Renal pelvis (tissue), 4 donors: Measurements from ENCODE around the gene TMEM109. TPM values are rescaled to one million over a fixed set of nuclear protein-coding genes. Genes with fewer than 3 reads are reported as not detected.
"Not testable (repeated sequence)": the region's sequence is repeated elsewhere in the genome, so short reads cannot be mapped to it uniquely, and the experiment has no call there.

Experiments used
- DNase-seq: peaks from one replicate; pipeline ENCODE4 v3.0.0-alpha.2; 2013
- polyA plus RNA-seq, 3 donors: library from polyadenylated mRNA; unstranded; fragments of 120-200 nt; gene quantifications; one replicate each; pipeline ENCODE4 v1.2.1, GENCODE V29; 2013; ENCODE audit not compliant: insufficient read length in 3 of 3

TMEM109 gene
- polyA plus RNA-seq, 3 donors = 84.4 to 101 (median 89.5) TPM

DNA sequence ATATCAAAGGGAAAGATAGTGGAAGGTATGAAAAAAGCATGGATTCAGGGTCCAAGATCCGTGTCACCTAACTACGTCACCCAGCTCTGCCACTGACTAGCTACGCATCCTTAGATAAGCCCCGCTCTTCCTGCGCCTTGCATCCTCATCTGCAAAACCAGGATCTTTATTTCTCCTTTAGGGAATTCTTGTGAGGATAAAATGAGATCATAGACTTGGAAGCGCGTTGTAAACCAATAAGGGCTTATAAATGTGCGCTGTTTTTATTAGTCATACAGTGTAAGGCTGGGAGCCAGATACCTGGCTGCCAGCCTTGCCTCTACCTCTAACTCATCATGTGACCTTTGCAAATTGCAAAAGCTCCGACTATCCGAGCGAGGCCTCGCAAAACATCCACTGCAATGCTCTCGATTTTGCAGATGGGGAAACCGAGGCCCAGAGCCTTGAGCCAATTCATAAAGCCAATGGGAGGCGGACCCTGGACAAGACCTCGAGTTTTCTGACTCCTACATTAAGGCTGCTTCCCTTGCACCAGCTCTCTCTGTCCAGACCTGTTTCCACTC is 8.3 kb upstream of the TMEM109 start:
- DNase-seq = no peak

DNA sequence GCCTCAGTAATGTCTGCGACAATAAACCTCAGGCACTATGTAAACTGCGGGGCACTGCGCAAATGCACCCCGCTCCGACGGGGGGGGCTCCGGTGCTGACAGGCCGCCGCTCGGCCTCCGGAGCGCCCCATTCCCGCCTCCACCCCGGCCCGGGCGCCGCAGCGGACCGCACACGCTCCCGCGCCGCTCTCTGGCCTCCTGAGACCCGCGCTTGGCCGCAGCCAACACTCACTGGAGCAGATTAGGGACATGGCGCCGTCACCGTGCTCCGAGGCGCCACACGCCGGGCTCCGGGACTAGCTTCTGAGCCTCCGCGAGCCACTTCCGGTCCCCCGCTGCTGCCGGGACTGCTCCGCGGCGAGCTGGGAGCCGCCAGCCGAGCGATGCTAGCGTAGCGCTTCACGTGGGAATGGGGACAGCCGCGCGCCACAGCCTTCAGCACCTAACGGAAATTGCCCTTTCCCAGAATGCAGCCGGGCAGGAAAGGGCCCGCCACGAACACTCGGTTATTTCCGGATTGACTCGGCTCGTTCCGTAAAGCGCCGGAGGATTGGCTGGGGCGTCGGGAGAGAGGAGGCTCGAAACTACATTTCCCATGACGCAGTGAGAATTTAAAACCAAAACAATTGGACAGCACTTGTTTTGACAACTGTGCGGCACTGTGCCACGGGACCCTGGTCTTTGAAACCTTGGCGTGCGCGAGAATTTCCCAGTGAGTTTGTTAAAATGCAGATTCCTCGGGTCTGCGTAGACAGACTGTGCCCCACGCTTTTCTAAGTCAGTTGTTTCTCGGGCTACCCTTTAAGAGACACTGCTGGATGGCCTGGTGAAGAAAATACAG is 7.6 kb upstream of the TMEM109 start, which contains the start of gene PRPF19:
Gene PRPF19 (minus strand): TSS at position 454 of the 841 bp plus-strand sequence. CDS start 203 bp downstream, at position 251.
- DNase-seq = peak; percentile 98

- no peak for DNase-seq
Observed at GRCh38 chr11:60908803-60909202, 5.2 kb upstream of the TMEM109 start.

GRCh38 chr11:60909680-60910280 is 4.2 kb upstream of the TMEM109 start:
- not testable (repeated sequence) for DNase-seq

- DNase-seq = no peak
Observed at GRCh38 chr11:60910281-60910687, 3.7 kb upstream of the TMEM109 start.

GRCh38 chr11:60910711-60911380 is 3.1 kb upstream of the TMEM109 start:
- no peak for DNase-seq

- no peak for DNase-seq
Observed at GRCh38 chr11:60912223-60912850, 1.6 kb upstream of the TMEM109 start.

GRCh38 chr11:60912851-60913528 is 968 bp upstream of the TMEM109 start:
- no peak for DNase-seq

GRCh38 chr11:60914633-60915247 is 782 bp downstream of the TMEM109 start:
- DNase-seq = no peak

- no peak for DNase-seq
Observed at GRCh38 chr11:60915248-60915914, 1.4 kb downstream of the TMEM109 start.

GRCh38 chr11:60916669-60917206 is 2.8 kb downstream of the TMEM109 start:
- no peak for DNase-seq

DNA sequence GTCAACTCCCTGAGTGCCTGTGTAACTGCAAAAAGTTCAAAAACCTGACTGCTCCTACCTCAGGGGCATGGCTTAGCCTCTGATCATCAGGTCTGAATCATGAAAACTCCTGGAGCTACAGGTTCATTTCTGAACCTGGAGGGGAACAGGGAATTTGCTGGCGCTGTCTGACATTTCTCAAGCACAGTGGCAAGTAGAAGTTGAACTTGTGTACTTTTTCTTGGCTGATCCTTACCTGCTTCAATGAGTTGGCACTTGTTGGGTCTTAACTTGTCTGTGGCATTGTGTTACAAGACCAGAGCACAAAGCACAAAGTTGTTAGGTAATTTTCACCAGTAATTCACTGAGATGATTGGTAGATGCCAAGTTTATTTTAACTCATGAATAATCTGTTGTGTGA is 3.3 kb downstream of the TMEM109 start:
- no peak for DNase-seq

- DNase-seq = no peak
Observed at GRCh38 chr11:60918251-60918938, 4.4 kb downstream of the TMEM109 start.

DNA sequence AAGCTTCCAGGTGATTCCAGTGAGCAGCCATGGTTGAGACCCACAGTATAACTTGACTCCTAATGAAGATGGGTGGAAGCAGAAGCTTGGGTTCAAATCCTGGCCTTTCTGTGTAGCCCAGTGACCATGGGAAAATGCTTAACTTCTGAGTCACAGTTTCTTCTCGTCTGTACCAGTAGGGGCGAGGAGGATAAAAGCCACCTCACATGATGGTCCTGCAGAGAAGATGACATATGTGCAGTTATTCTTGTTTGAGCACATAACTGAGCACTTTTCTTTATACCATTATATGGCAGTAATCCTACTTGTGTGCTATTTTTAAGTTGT is 4.9 kb downstream of the TMEM109 start:
- no peak for DNase-seq

GRCh38 chr11:60919320-60919719 is 5.4 kb downstream of the TMEM109 start:
- no peak for DNase-seq

GRCh38 chr11:60919956-60920355 is 6.0 kb downstream of the TMEM109 start:
- no peak for DNase-seq

GRCh38 chr11:60921259-60921658 is 7.3 kb downstream of the TMEM109 start:
- no peak for DNase-seq

DNA sequence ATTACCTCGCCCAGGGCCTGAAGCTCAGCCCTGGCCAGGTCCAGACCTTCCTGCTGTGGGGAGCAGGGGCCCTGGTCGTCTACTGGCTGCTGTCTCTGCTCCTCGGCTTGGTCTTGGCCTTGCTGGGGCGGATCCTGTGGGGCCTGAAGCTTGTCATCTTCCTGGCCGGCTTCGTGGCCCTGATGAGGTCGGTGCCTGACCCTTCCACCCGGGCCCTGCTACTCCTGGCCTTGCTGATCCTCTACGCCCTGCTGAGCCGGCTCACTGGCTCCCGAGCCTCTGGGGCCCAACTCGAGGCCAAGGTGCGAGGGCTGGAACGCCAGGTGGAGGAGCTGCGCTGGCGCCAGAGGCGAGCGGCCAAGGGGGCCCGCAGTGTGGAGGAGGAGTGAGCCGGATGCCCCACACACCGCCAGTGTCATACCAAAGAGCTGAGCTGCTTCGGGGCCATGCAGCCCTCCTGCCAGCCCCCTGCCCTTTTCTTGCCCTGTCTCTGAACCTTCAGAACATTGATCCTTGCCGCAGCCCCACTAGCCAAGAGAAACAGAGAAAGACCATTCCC is 7.9 kb downstream of the TMEM109 start:
- DNase-seq = no peak

GRCh38 chr11:60922906-60923305 is 8.9 kb downstream of the TMEM109 start:
- no peak for DNase-seq
